ENCODE data around the gene DISC1.
"Not testable (repeated sequence)": the region's sequence is repeated elsewhere in the genome, so short reads cannot be mapped to it uniquely, and the experiment has no call there.

The DISC1 gene

DNA sequence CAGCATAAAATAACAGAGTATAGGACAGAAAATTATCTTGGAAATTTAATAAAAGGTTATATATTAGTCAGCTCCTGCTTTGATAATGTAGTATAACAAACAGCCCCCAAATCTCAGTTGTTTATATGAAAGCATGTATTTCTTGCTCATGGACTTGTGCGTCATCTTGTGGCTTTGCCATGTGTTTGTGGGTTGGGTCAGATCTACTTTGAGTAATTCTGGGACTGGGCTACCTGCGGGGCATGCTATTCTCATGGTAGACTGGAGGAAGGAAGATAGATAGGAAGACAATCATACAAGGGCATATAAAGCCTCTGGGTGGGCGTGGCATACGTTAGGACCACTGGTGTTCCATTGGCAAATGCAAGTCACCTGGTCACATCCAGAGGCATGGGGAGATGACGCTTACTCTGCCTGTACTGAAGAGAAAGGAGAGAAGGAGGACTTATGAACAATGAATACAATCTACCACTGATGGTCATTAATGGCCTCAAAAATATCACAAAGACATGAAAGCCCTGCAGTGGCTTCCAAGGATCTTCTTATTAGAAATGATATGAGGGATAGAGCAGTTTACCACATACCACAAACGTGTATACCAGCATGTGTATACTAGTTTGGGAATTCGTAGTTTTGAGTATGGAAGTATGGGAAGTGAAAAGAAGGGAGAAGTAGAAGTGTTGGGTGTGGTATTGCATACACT is 267.0 kb downstream of the DISC1 start:
- DNase-seq (ENCODE audit: low spot score), result no peak

- DNase-seq (ENCODE audit: low spot score), result no peak
Measured at GRCh38 chr1:231896806-231897205, 270.2 kb downstream of the DISC1 start.

DNA sequence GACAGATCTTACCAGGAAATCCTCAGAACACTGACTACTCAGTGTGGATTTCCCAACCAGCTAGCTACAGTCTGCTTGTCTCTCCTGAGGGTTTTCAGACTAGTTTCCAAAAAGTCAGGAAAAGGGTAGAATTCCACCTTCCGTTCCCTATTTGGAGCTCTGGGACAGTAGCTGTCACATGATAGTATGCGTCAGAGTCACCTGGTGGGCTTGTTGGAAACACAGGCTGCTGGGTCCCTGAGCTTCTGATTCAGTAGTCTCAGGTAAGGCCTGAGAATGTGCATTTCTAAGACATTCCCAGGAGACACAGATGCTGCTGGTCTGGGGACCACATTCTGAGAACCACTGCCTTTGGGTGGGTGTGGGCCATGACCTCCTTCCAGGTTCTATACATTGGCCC is 272.5 kb downstream of the DISC1 start:
- DNase-seq (ENCODE audit: low spot score), result no peak

DNA sequence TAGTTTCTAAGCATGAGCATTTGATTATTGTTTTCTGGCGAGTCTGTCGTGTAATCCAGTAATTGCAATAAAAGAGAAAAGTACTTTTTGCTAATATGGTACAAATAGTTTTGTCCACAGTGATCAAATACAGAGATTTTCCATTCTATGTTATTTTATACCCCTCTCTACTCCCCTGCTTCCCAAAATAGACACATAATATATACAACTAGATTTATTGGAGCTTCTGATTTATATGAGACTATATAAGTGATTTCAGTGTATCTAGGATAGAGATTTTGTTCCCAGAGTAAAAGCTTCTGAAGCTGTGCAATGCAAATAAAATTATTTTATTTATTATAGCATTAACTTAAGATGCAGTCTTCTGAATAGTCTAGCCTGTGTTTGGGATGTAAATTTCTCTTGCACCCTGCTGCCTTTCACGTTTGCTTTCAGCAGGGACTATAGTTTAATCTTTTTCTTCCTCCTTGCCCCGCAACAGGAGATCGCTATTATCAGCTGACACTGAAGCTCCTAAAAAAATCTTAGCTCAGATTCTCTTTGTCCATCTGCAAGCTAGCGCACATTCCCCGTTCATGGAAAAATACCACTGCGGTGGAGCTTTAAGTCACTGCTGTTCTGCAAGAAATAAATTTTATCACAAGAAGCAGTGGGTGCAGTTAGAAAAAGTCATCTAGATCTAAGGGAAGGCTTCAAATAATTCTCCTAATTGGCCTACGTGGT is 273.3 kb downstream of the DISC1 start:
- no peak for DNase-seq (ENCODE audit: low spot score)

- no peak for DNase-seq (ENCODE audit: low spot score)
Measured at GRCh38 chr1:231903586-231904081, 277.0 kb downstream of the DISC1 start.

DNA sequence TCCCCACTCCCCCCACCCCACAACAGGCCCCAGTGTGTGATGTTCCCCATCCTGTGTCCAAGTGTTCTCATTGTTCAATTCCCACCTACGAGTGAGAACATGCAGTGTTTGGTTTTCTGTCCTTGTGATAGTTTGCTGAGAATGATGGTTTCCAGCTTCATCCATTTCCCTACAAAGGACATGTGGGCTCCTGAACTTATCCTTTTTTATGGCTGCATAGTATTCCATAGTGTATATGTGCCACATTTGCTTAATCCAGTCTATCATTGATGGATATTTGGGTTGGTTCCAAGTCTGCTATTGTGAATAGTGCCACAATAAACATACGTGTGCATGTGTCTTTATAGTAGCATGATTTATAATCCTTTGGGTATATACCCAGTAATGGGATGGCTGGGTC is 280.7 kb downstream of the DISC1 start:
- not testable (repeated sequence) for DNase-seq (ENCODE audit: low spot score)

- no peak for DNase-seq (ENCODE audit: low spot score)
Measured at GRCh38 chr1:231913493-231913892, 286.9 kb downstream of the DISC1 start.

DNA sequence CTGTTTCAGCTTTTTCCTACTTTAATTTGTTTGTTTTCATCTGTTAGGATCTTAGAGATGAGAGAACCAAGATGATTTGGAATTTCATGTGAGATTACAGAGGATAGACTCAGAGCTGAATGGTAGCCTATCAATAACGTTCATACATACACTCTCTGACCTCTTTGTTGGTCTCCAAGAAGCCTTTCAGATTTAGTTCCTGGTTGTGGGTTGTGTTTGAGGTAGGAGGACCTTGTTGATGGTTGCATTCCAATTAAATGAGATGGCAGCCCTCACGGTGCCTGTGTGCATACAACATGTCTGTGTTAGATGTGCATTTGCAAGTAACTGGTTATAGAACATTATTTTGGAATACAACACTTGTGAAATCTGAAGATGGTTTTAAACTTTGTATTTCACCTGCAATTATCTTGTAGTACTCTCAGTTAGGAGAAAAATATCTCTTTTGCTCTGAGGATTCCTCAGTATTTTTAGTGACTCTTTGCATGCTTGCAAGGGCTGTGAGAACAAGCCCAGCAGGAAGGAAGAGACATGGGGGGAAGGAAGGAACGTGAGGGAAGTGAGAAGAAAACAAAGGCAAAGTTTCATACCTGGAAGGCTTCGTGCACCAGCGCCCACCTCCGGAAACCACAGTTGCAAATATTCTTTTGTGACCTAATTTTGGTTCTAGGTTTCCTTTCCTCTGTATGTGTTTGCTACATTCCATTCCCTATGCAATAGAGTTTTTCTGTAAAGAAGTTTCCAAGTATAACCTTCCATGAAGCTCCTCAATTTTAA is 291.8 kb downstream of the DISC1 start:
- DNase-seq (ENCODE audit: low spot score), result no peak

DNA sequence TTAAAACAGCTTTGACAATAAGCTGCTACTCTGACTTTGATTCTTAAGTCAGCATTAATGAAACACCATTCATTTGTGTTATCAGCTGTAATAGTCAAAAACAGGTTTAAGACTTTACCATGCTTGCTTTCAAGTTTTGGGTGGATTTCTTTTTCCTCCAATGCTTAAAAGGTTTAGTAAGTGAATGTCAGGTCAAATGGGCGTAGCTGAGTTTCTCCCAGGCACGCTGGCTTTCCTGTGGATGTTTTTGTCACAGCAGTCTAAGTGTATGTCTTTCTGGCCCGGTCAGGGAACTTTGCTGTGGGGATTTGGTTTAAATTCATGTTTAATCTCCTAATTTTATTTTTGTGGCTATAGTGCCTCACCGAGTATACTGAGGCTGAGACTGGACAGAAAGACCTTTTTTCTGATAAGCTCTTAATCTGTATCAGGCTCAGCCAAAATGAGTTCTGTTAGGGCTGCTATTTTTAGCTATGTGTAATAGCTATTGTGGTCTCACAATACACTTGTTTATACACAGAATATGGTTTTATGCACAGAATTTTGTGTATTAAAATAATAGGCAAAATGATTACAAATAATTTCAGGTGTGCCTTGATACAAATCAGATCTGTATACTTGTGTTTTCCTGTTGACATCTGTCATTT is 292.8 kb downstream of the DISC1 start:
- DNase-seq (ENCODE audit: low spot score), result peak; percentile 48

DNA sequence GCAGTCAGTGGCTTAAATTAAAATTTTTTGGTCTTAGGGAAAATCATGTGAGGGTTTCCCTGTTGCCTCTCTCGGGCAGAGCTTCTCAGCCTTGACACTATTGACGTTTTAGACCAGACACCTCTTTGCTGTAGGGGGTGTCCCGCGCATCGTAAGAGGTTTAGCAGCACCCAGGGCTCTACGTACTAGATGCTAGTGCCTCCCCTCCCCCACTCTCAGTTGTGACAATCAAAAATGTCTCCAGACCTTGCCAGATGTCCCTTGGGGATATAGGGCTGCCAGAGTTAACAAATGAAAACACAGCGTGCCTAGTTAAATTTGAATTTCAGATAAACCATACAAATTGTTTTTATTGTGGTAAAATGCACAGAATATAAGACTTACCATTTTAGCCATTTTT is 293.3 kb downstream of the DISC1 start:
- DNase-seq (ENCODE audit: low spot score), result peak; percentile 53

- no peak for DNase-seq (ENCODE audit: low spot score)
Measured at GRCh38 chr1:231921646-231922345, 295.2 kb downstream of the DISC1 start.

- DNase-seq (ENCODE audit: low spot score), result no peak
Measured at GRCh38 chr1:231923491-231924041, 297.0 kb downstream of the DISC1 start.

GRCh38 chr1:231924180-231924579 is 297.6 kb downstream of the DISC1 start:
- no peak for DNase-seq (ENCODE audit: low spot score)

DNA sequence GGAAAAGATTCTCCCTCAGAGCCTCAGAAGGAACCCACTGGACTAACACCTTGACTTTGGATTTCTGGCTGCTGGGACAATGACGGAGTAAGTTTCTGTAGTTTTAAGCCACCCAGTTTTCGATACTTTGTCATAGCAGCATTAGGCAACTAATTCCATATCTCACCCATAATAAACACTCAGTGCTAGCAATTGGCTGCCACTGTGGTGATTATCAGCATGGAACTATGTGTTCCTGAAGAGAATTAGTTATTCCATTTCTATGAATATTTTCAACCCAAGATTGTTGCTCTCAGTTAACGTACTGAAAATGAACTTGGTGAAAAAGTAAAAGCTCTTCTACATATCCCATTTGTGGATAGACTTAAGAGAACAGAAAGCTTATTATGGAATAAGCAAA is 299.3 kb downstream of the DISC1 start:
- DNase-seq (ENCODE audit: low spot score), result no peak

DNA sequence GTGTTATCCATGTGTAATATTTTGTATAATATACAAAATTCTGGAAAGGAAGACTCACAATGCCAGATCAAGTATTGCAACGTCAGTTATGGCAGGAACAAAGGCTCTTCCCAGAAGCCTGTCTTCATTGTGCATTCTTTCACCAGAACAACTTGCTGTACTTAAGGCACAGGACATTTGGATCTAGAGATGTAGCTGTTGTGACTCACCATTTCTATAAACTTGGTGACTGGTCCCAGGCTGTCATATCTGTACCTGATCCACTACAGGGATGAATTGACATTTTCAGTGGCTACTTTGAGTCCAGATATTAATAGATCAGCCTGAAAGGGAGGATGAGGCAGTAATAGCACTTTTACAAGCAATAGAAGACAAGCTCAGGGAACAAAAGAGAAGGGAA is 299.8 kb downstream of the DISC1 start:
- no peak for DNase-seq (ENCODE audit: low spot score)

- no peak for DNase-seq (ENCODE audit: low spot score)
Measured at GRCh38 chr1:231926933-231927332, 300.3 kb downstream of the DISC1 start.

GRCh38 chr1:231927431-231927830 is 300.8 kb downstream of the DISC1 start:
- no peak for DNase-seq (ENCODE audit: low spot score)

DNA sequence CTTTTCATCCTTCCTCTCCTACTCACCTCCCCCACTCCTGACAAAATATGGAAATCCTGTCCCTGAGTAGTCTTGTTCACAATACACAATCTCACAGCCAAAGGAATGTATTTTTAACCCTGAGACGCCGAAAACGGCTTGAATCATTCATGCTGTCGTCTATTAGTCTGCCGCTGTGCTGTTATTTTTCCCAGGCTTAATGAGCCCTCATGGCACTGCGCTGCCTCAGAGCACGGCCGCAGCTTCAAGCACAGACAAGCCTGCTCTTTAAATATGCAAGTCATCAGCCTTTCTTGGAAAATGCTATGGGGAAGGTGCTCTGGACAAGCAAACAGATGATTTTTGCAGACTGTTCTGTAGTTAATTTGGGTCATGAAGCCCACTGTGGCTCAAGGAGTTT is 302.7 kb downstream of the DISC1 start:
- no peak for DNase-seq (ENCODE audit: low spot score)

GRCh38 chr1:231930257-231930947 is 303.8 kb downstream of the DISC1 start:
- no peak for DNase-seq (ENCODE audit: low spot score)

- no peak for DNase-seq (ENCODE audit: low spot score)
Measured at GRCh38 chr1:231931146-231931545, 304.6 kb downstream of the DISC1 start.

All from D341Med (cell line).